ENCODE results near the gene ZNF414.

Gene ZNF414

DNA sequence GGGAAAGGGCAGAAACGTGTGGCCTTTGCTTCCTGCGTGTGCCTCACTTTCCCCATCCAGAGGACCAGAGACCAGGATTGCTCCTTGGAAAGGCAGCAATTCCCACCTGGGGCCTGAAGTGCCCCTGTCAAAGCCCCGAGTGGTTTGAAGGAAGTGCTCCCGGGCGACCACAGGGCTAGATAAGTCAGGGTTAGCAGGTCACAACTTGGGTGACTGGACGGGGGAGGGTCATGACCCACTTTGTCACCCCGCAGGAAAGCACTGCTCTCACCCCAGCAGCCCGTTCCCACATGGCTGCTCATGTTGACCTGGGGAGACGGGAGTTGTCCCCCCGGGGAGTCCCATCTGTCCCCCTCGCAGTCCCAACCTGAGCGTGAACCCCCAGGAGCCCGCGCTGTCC lies 12.0 kb downstream of the ZNF414 start:
- no peaks in the 10 kb centered on the region for H3K27me3 ChIP-seq (ENCODE audit: control insufficient read depth, insufficient read depth, low read length)
- no peak overlapping the region for H3K9ac ChIP-seq (ENCODE audit: low read depth, low read length)
- no peaks in the 10 kb centered on the region for H3K4me1 ChIP-seq (ENCODE audit: control insufficient read depth, insufficient read depth, low read length)
- H3K36me3 ChIP-seq (ENCODE audit: control insufficient read depth, insufficient read depth, low read length): no peaks in the 10 kb centered on the region
- H3K9me3 ChIP-seq (ENCODE audit: control insufficient read depth, insufficient read depth, low read length): no peaks in the 10 kb centered on the region
- H3K4me3 ChIP-seq (ENCODE audit: low read depth, low read length): no peak overlapping the region

DNA sequence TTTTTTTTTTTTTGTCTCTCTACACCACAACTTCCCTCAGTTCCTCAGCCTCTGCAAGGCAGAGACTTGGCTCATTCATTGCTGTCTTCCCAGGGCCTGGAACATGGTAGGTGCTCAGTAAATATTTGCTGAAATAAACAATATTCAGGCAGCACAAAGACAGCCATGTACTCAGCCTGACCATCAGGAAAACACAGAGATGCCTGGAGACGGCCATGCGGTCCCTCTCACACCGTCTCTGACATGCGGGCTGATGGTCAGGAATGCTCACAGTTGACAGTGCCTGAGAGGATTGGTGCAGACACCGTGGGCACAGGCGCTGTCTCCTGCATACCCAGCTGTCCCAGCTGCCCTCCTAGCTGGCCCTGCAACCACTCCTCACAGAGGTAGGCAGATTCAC lies 12.5 kb downstream of the ZNF414 start:
- H3K4me3 ChIP-seq (ENCODE audit: low read depth, low read length): no peak overlapping the region
- H3K4me1 ChIP-seq (ENCODE audit: control insufficient read depth, insufficient read depth, low read length): no peaks in the 10 kb centered on the region
- no peak overlapping the region for H3K9ac ChIP-seq (ENCODE audit: low read depth, low read length)
- H3K27me3 ChIP-seq (ENCODE audit: control insufficient read depth, insufficient read depth, low read length): no peaks in the 10 kb centered on the region
- H3K36me3 ChIP-seq (ENCODE audit: control insufficient read depth, insufficient read depth, low read length): no peaks in the 10 kb centered on the region
- H3K9me3 ChIP-seq (ENCODE audit: control insufficient read depth, insufficient read depth, low read length): no peaks in the 10 kb centered on the region

DNA sequence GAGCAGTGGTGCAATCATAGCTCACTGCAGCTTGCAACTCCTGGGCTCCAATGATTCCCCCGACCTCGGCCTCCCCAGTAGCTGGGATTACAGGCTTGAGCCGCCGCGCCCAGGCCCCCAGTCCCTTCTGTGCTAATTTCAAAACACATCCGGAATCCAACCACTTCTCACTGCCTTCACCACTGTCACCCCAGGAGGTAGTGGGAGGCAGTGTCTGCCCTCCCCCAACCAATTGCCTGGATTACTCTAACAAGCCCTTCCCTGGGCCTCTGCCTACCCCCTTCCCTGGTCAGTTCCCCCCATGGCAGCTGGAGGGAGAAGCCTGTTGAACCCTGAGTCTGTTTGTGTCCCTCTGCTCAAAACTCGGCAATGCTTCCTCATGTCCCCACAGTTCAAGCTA lies 13.8 kb downstream of the ZNF414 start:
- Histone ChIP-seq H3K36me3 (ENCODE audit: control insufficient read depth, insufficient read depth, low read length) (no peaks in the 10 kb centered on the region), H3K27me3 (ENCODE audit: control insufficient read depth, insufficient read depth, low read length) (no peaks in the 10 kb centered on the region), H3K9ac (ENCODE audit: low read depth, low read length) (peak overlapping the region; percentile 54), H3K9me3 (ENCODE audit: control insufficient read depth, insufficient read depth, low read length) (no peaks in the 10 kb centered on the region), H3K4me3 (ENCODE audit: low read depth, low read length) (no peak overlapping the region), H3K4me1 (ENCODE audit: control insufficient read depth, insufficient read depth, low read length) (no peaks in the 10 kb centered on the region)

DNA sequence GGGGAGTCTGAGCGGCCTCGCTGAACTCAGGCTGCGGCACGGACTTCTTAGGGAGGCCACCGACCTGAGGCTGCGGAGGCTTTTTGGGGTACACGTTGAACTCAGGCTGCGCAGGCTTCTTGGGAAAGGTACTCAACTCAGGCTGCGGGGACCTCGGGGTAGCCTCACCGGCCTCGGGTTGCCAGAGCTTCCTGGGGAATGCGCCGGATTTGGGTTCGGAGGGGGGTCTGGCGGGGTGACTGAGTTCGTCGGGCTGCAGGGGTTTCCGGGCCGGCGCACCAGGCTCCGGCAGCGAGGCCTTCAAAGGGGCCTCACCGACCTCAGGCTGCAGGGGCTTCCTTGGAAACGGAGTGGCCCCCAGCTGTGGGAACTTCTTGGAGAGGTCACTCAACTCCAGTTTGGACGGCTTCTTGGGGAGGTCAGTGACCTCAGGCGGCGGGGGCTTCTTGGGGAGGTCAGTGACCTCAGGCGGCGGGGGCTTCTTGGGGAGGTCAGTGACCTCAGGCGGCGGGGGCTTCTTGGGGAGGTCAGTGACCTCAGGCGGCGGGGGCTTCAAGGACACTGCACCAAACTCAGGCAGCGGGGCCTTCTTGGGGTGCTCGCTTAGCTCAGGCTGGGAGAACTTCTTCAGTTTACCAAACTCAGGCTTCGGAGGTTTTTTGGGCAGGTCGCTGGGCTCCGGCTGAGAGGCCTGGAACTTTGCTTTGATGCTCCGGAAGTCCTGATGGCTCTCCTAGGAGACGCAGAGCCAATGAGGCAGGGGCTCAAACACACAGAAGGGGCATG lies 14.7 kb downstream of the ZNF414 start:
- H3K27me3 ChIP-seq (ENCODE audit: control insufficient read depth, insufficient read depth, low read length): no peaks in the 10 kb centered on the region
- no peaks in the 10 kb centered on the region for H3K36me3 ChIP-seq (ENCODE audit: control insufficient read depth, insufficient read depth, low read length)
- H3K4me3 ChIP-seq (ENCODE audit: low read depth, low read length): no peak overlapping the region
- H3K9me3 ChIP-seq (ENCODE audit: control insufficient read depth, insufficient read depth, low read length): no peaks in the 10 kb centered on the region
- no peaks in the 10 kb centered on the region for H3K4me1 ChIP-seq (ENCODE audit: control insufficient read depth, insufficient read depth, low read length)
- no peak overlapping the region for H3K9ac ChIP-seq (ENCODE audit: low read depth, low read length)

DNA sequence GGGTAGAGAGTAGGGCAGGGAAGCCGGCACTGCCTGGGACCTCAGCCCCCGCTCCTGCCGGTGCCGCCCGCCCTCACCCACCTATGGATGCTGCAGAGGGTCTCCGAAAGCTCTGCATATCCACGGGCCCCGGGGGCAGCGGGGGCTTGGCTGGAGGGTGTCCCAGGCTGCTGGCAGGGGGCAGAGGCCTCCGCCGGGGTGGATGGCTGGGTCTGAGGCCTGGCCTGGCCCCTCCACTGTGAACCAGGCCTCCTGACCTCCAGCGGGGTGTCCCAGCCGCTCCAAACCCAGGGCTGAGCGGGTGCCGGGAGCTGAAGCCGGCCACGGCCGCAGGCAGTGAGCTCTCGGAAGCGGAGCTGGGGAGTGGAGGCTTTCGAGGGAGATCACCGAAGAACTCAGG lies 15.7 kb downstream of the ZNF414 start:
- H3K36me3 ChIP-seq (ENCODE audit: control insufficient read depth, insufficient read depth, low read length): no peaks in the 10 kb centered on the region
- no peaks in the 10 kb centered on the region for H3K4me1 ChIP-seq (ENCODE audit: control insufficient read depth, insufficient read depth, low read length)
- H3K27me3 ChIP-seq (ENCODE audit: control insufficient read depth, insufficient read depth, low read length): no peaks in the 10 kb centered on the region
- H3K9ac ChIP-seq (ENCODE audit: low read depth, low read length): no peak overlapping the region
- no peaks in the 10 kb centered on the region for H3K9me3 ChIP-seq (ENCODE audit: control insufficient read depth, insufficient read depth, low read length)
- no peak overlapping the region for H3K4me3 ChIP-seq (ENCODE audit: low read depth, low read length)

DNA sequence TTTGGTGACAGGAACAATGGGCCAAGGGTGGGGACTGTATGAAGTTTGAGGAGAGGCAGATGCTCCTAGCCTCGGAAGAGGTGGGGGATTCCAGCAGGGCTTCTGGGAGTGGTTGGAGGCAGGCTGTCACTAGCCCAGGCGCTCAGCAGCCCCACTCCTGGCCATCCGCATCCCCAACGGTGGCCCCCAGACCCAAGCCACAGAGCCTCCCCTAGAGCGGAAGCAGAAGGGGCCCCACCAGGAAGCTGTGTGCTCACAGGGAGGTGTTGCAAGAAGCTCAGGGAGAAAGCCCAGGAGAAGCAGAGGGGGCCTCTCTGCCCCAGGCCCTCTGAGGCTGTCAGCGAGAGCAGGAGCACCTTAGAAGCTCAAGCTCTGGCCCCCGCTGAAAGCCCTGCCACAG lies 19.8 kb downstream of the ZNF414 start:
- no peaks in the 10 kb centered on the region for H3K9me3 ChIP-seq (ENCODE audit: control insufficient read depth, insufficient read depth, low read length)
- H3K4me3 ChIP-seq (ENCODE audit: low read depth, low read length): no peak overlapping the region
- no peaks in the 10 kb centered on the region for H3K4me1 ChIP-seq (ENCODE audit: control insufficient read depth, insufficient read depth, low read length)
- H3K27me3 ChIP-seq (ENCODE audit: control insufficient read depth, insufficient read depth, low read length): no peaks in the 10 kb centered on the region
- H3K36me3 ChIP-seq (ENCODE audit: control insufficient read depth, insufficient read depth, low read length): no peaks in the 10 kb centered on the region
- no peak overlapping the region for H3K9ac ChIP-seq (ENCODE audit: low read depth, low read length)

DNA sequence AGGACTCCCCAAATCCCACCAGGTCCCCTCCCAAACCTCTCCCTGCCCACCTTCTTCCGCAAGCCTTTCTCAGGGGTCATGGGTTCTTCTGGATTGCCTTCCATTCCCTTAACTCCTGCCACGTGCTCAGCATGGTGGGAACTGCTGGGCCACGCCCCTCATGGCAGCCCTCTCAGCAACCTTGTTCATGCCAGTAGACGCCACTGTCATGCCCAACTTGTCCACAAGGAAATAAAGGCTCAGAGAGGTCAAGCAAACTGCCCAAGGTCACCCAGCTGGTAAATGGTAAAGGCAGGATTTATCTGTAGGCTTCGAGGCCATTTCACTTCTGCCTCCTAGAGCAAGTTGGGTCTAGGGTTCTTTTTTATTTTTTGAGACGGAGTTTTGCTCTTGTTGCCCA lies 22.4 kb downstream of the ZNF414 start:
- no peaks in the 10 kb centered on the region for H3K4me1 ChIP-seq (ENCODE audit: control insufficient read depth, insufficient read depth, low read length)

DNA sequence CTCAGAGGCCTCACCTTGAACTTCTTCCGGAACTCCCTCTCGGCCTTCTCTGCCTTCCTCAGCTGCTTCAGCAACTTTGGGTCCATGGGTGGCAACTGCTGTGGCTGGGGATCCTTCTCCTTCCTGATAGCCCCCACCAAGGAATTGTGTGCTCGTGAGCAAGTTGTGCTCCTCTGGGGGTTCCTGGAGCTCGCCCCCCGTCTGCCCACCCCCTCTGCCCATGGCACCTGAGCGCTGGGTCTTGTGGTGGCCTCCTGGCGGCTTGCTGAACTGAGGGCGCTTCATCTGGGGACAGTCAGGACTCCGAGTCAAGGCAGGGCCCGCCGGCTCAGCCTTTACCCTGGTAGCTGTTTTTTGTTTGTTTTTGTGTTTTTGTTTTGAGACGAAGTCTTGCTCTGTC lies 23.1 kb downstream of the ZNF414 start:
- no peak overlapping the region for H3K4me3 ChIP-seq (ENCODE audit: low read depth, low read length)
- no peaks in the 10 kb centered on the region for H3K9me3 ChIP-seq (ENCODE audit: control insufficient read depth, insufficient read depth, low read length)
- no peaks in the 10 kb centered on the region for H3K4me1 ChIP-seq (ENCODE audit: control insufficient read depth, insufficient read depth, low read length)
- H3K9ac ChIP-seq (ENCODE audit: low read depth, low read length): no peak overlapping the region
- no peaks in the 10 kb centered on the region for H3K27me3 ChIP-seq (ENCODE audit: control insufficient read depth, insufficient read depth, low read length)
- peaks cover 28% of the 10 kb centered on the region for H3K36me3 ChIP-seq (ENCODE audit: control insufficient read depth, insufficient read depth, low read length)

More for the DNA sequence above, 22.4 kb downstream of the ZNF414 start:
- peaks cover 21% of the 10 kb centered on the region for H3K36me3 ChIP-seq (ENCODE audit: control insufficient read depth, insufficient read depth, low read length)
- H3K27me3 ChIP-seq (ENCODE audit: control insufficient read depth, insufficient read depth, low read length): no peaks in the 10 kb centered on the region
- no peaks in the 10 kb centered on the region for H3K9me3 ChIP-seq (ENCODE audit: control insufficient read depth, insufficient read depth, low read length)
- no peak overlapping the region for H3K4me3 ChIP-seq (ENCODE audit: low read depth, low read length)
- no peak overlapping the region for H3K9ac ChIP-seq (ENCODE audit: low read depth, low read length)

DNA sequence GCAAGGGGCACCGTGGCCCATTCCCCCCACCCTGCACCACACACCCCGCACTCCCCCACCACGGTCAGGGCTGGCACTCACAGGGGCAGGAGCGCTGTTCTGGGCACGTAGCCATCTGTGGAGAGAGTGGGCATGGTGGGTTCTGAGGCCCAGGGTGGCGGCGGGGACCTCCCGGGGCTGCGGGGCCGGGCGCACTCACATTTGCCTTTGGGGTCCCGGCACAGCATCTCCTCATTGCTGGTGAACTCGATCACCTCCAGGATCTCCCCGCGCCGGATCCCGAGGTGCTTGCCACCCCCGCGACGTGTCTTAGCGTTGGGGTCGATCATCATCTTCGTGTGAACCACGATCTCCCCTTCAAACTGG lies 23.6 kb downstream of the ZNF414 start:
- Histone ChIP-seq H3K36me3 (ENCODE audit: control insufficient read depth, insufficient read depth, low read length) (peaks cover 33% of the 10 kb centered on the region), H3K9me3 (ENCODE audit: control insufficient read depth, insufficient read depth, low read length) (no peaks in the 10 kb centered on the region), H3K4me3 (ENCODE audit: low read depth, low read length) (no peak overlapping the region), H3K4me1 (ENCODE audit: control insufficient read depth, insufficient read depth, low read length) (no peaks in the 10 kb centered on the region), H3K27me3 (ENCODE audit: control insufficient read depth, insufficient read depth, low read length) (no peaks in the 10 kb centered on the region), H3K9ac (ENCODE audit: low read depth, low read length) (no peak overlapping the region)

DNA sequence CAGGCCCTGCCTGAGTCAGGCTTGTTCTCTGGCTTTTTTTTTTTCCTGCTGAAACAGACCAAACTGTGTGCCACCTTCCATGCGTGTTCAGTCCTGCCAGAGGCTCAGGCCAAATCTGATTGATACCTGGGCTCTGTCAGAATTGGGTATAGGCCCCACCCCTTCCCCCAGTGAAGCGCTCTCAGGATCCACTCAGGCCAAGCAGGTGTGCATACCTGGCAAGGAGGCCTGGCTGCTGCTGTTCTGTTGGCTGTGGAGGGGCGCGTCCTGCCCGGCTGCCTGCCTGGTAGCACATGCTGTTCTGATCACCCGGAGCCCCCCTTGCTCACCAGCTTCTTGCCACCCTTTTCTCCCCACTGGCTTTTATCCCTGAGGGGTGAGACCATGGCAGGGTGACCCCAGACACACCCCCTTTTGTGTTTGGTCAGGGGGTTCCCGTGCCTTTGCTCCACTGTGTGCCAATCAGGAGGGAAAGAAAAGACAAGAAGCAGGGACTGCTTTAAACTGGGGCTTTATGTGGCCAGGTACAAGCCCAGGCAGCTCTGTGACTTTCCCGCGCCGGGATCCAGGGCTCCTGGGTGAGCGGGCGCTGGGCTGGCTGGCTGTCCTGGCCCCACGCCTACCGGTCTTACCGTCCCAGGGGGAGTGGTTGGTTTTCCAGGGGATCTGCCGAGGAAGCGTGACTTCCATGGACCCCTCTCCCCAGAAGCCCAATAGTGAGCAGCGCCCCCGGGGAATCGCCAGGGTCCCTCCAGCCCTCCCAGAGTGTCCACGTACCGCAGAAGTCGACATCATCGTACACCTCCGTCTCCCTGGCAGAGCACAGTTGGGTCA lies 24.2 kb downstream of the ZNF414 start:
- Histone ChIP-seq H3K4me3 (ENCODE audit: low read depth, low read length) (no peak overlapping the region), H3K9me3 (ENCODE audit: control insufficient read depth, insufficient read depth, low read length) (no peaks in the 10 kb centered on the region), H3K36me3 (ENCODE audit: control insufficient read depth, insufficient read depth, low read length) (peaks cover 39% of the 10 kb centered on the region), H3K27me3 (ENCODE audit: control insufficient read depth, insufficient read depth, low read length) (no peaks in the 10 kb centered on the region), H3K9ac (ENCODE audit: low read depth, low read length) (peak overlapping the region; percentile 60), H3K4me1 (ENCODE audit: control insufficient read depth, insufficient read depth, low read length) (no peaks in the 10 kb centered on the region)

DNA sequence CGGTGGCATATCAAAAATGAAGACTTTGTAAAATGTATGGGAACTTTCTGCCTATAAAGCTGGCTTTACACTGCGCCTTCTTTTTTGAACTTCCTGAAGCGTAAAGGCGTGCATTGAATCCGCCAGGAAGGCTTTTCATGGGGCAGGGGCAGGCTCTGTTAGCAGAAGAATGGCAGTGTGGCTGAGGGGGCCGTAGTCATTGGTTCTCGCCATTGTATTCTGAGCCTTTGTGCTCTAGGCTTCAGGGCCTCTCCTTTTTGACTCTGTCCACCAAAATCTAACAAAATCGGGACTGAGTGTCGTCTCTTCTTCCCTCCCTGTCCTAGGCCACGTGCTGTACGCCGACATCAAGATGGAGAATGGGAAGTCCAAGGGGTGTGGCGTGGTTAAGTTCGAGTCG lies 25.6 kb downstream of the ZNF414 start:
- Histone ChIP-seq H3K4me3 (ENCODE audit: low read depth, low read length) (no peak overlapping the region), H3K9me3 (ENCODE audit: control insufficient read depth, insufficient read depth, low read length) (no peaks in the 10 kb centered on the region), H3K27me3 (ENCODE audit: control insufficient read depth, insufficient read depth, low read length) (no peaks in the 10 kb centered on the region), H3K36me3 (ENCODE audit: control insufficient read depth, insufficient read depth, low read length) (peaks cover 51% of the 10 kb centered on the region), H3K9ac (ENCODE audit: low read depth, low read length) (no peak overlapping the region), H3K4me1 (ENCODE audit: control insufficient read depth, insufficient read depth, low read length) (no peaks in the 10 kb centered on the region)
